PC-9 (cell line): ENCODE data around the gene ZFP30. TPM values are rescaled to one million over a fixed set of nuclear protein-coding genes. Genes with fewer than 3 reads are reported as not detected.

Experiments used
- Bru-seq: library from RNA; stranded (reverse); fragments of 400-500 nt; gene quantifications from one replicate; lab custom pipeline; 2021; lab: Mats Ljungman, UMichigan
- BruChase-seq, 2 experiments: library from RNA; stranded (reverse); fragments of 400-500 nt; gene quantifications; one replicate each; lab custom pipeline; 2021; lab: Mats Ljungman, UMichigan
- BruUV-seq: library from RNA; stranded (reverse); fragments of 400-500 nt; replicated peaks from 2 replicates; lab custom pipeline; 2021; lab: Mats Ljungman, UMichigan
- CTCF ChIA-PET: fragments of 300-600 bp; sonication (Branson Sonifier 250); formaldehyde crosslinking; loops from one replicate; lab custom pipeline; 2022; ENCODE audit warnings: antibody characterized with exemption; lab: Charles Lee
- POLR2A ChIA-PET: fragments of 300-600 bp; sonication (Branson Sonifier 250); formaldehyde crosslinking; loops from one replicate; lab custom pipeline; 2022; ENCODE audit warnings: antibody characterized with exemption; ENCODE audit not compliant: unreplicated experiment; lab: Charles Lee
- DNase-seq, 2 experiments: peaks; one replicate each; pipeline versions ENCODE4 v3.0.0 to v3.0.0-alpha.2; 2015 to 2022; ENCODE audit warnings: mixed read lengths in 1 of 2
- H2AFZ ChIP-seq: fragments of 200-600 bp; sonication (generic); 2 replicates; pipeline ENCODE4 v1.8.1; 2017; ENCODE audit warnings: antibody characterized with exemption
- H3F3A ChIP-seq: fragments of 200-600 bp; sonication (generic); 2 replicates; pipeline ENCODE4 v1.8.1; 2017; ENCODE audit warnings: antibody characterized with exemption, mild to moderate bottlenecking, low read depth; ENCODE audit not compliant: insufficient read depth
- H3K27ac ChIP-seq: fragments of 200-600 bp; sonication (generic); 2 replicates; pipeline ENCODE4 v1.6.1; 2016; ENCODE audit warnings: mixed run types
- H3K27me3 ChIP-seq: fragments of 200-600 bp; sonication (generic); 2 replicates; pipeline ENCODE4 v1.6.1; 2016; ENCODE audit warnings: low read depth, mixed run types; ENCODE audit not compliant: insufficient read depth
- H3K36me3 ChIP-seq: fragments of 200-600 bp; sonication (generic); 2 replicates; pipeline ENCODE4 v1.6.1; 2016; ENCODE audit warnings: low read depth, mixed run types
- H3K4me1 ChIP-seq: fragments of 200-600 bp; sonication (generic); replicated peaks from 2 replicates; pipeline ENCODE4 v1.6.1; 2016; ENCODE audit warnings: mixed run types; ENCODE audit not compliant: insufficient read depth
- H3K4me2 ChIP-seq: fragments of 200-600 bp; sonication (generic); 2 replicates; pipeline ENCODE4 v1.6.1; 2017; ENCODE audit warnings: mixed run types
- H3K4me3 ChIP-seq: fragments of 200-600 bp; sonication (generic); 2 replicates; pipeline ENCODE4 v1.6.1; 2016; ENCODE audit warnings: mixed run types
- H3K79me2 ChIP-seq: fragments of 200-600 bp; sonication (generic); 2 replicates; pipeline ENCODE4 v1.6.1; 2017; ENCODE audit warnings: low read depth, mixed run types
- H3K9me2 ChIP-seq: fragments of 200-600 bp; sonication (generic); 2 replicates; pipeline ENCODE4 v1.8.1; 2017; ENCODE audit warnings: mild to moderate bottlenecking; ENCODE audit not compliant: insufficient read depth
- H3K9me3 ChIP-seq: fragments of 200-600 bp; sonication (generic); 2 replicates; pipeline ENCODE4 v1.8.1; 2016; ENCODE audit warnings: low read depth; ENCODE audit not compliant: insufficient read depth
- H4K20me1 ChIP-seq: fragments of 200-600 bp; sonication (generic); 2 replicates; pipeline ENCODE4 v1.8.1; 2017; ENCODE audit not compliant: insufficient read depth
- EZH2 ChIP-seq: fragments of 200-600 bp; sonication (generic); IDR thresholded peaks from 2 replicates; pipeline ENCODE4 v1.8.0; 2017; ENCODE audit warnings: antibody characterized with exemption, low read depth
- intact Hi-C: fragments of 100-400 bp; cut with micrococcal nuclease; formaldehyde crosslinking; loops from one replicate; pipeline ENCODE4 v1.10.0; 2022; ENCODE audit not compliant: unreplicated experiment
- long read RNA-seq: library from polyadenylated mRNA; stranded (forward); transcript quantifications from one replicate; pipeline ENCODE4 v2.0.0, GENCODE V29; 2022
- total RNA-seq: library from RNA; stranded (reverse); gene quantifications from 2 replicates; pipeline ENCODE4 v1.2.3, GENCODE V29; 2021
- TF ChIP-seq, protein P1 (sequence below): fragments of 200-600 bp; sonication (generic); conservative IDR thresholded peaks from 2 replicates; pipeline ENCODE4 v1.6.1; 2017; ENCODE audit warnings: mixed run types, antibody characterized with exemption, mild to moderate bottlenecking, moderate library complexity

The ZFP30 gene
- 7.5 and 8.7 TPM in 2 replicates for total RNA-seq
- percentile 50 among the genes with signal in this experiment for Bru-seq, nascent RNA
- percentile 55 among the genes with signal in this experiment for BruChase-seq, experiment 1, labeled RNA remaining after a 2-hour chase
- BruChase-seq, experiment 2, labeled RNA remaining after a 6-hour chase = percentile 42 among the genes with signal in this experiment
- long read RNA-seq, partial matches to known transcripts = 0 of 2 reads
- long read RNA-seq, other reads (novel, unspliced or antisense) = 2 of 2 reads

GRCh38 chr19:37655301-37655688, at the start of gene ZFP30:
TSS of gene ZFP30 (minus strand) at chr19:37655465. CDS start at chr19:37647822, 7,643 bp downstream.
- Histone ChIP-seq H3K4me3 (peak within 1 kb of the TSS; percentile 67), H3K36me3 (peaks cover 20% of the 10 kb centered on the region; the same call in 1 of the 2 replicates), H3K27ac (peak within 1 kb of the TSS; percentile 58), H3K9me2 (no peaks in the 10 kb centered on the region), H3F3A (no peaks in the 10 kb centered on the region), H3K27me3 (no peaks in the 10 kb centered on the region), H3K4me1 (peaks cover 18% of the 10 kb centered on the region), H4K20me1 (no peaks in the 10 kb centered on the region), H3K79me2 (peaks cover 31% of the 10 kb centered on the region), H3K9me3 (peaks cover 19% of the 10 kb centered on the region), H3K4me2 (peak within 1 kb of the TSS; percentile 92), H2AFZ (peak within 1 kb of the TSS; percentile 100)
- no peak for TF ChIP-seq EZH2
- TF ChIP-seq, protein P1, sequence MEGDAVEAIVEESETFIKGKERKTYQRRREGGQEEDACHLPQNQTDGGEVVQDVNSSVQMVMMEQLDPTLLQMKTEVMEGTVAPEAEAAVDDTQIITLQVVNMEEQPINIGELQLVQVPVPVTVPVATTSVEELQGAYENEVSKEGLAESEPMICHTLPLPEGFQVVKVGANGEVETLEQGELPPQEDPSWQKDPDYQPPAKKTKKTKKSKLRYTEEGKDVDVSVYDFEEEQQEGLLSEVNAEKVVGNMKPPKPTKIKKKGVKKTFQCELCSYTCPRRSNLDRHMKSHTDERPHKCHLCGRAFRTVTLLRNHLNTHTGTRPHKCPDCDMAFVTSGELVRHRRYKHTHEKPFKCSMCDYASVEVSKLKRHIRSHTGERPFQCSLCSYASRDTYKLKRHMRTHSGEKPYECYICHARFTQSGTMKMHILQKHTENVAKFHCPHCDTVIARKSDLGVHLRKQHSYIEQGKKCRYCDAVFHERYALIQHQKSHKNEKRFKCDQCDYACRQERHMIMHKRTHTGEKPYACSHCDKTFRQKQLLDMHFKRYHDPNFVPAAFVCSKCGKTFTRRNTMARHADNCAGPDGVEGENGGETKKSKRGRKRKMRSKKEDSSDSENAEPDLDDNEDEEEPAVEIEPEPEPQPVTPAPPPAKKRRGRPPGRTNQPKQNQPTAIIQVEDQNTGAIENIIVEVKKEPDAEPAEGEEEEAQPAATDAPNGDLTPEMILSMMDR = no peak
- DNase-seq = peak in 1 of 2 experiments; percentile 63
- intact Hi-C loops = no loop called here
- BruUV-seq = no TSS peak
- CTCF ChIA-PET = no interaction called here
- POLR2A ChIA-PET = no interaction called here

- TF ChIP-seq EZH2 = no peak
- TF ChIP-seq, protein P1 = no peak
- Histone ChIP-seq H4K20me1 (no peaks in the 10 kb centered on the region), H3K9me2 (no peaks in the 10 kb centered on the region), H3K36me3 (peaks cover 33% of the 10 kb centered on the region), H3K4me1 (no peaks in the 10 kb centered on the region), H3K27me3 (no peaks in the 10 kb centered on the region), H3K4me2 (no peak overlapping the region), H2AFZ (no peak overlapping the region), H3F3A (no peaks in the 10 kb centered on the region), H3K27ac (no peak overlapping the region), H3K79me2 (no peaks in the 10 kb centered on the region), H3K9me3 (peaks cover 56% of the 10 kb centered on the region), H3K4me3 (no peak overlapping the region)
- no peak for DNase-seq
- CTCF ChIA-PET = no interaction called here
- POLR2A ChIA-PET = no interaction called here
- BruUV-seq = no TSS peak
- intact Hi-C loops = no loop called here
Observed at GRCh38 chr19:37699057-37699456, 43.8 kb upstream of the ZFP30 start.

DNA sequence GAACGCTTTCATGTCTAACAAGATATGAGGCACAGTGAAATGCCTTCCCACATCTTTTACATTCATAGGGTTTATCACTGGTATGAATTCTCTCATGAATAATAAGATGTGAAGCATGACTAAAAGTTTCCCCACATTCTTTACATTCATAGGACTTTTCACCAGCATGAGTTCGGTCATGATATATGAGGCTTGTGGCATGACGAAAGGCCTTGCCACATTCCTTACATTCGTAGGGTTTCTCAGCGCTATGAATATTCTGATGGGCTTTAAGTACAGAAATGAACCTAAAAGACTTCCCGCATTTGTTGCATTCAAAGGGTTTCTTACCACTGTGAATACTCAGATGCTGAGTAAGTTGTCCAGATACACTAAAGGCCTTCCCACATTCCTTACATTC, 43.0 kb upstream of the ZFP30 start:
- Histone ChIP-seq H3K27ac (no peak overlapping the region), H3K36me3 (peaks cover 25% of the 10 kb centered on the region), H3F3A (no peaks in the 10 kb centered on the region), H4K20me1 (no peaks in the 10 kb centered on the region), H3K9me2 (no peaks in the 10 kb centered on the region), H2AFZ (no peak overlapping the region), H3K4me1 (no peaks in the 10 kb centered on the region), H3K79me2 (no peaks in the 10 kb centered on the region), H3K27me3 (no peaks in the 10 kb centered on the region), H3K9me3 (peaks cover 49% of the 10 kb centered on the region), H3K4me3 (no peak overlapping the region), H3K4me2 (no peak overlapping the region)
- CTCF ChIA-PET = no interaction called here
- no TSS peak for BruUV-seq
- intact Hi-C loops = no loop called here
- POLR2A ChIA-PET = no interaction called here
- no peak for DNase-seq
- TF ChIP-seq EZH2 = no peak
- TF ChIP-seq, protein P1 = no peak
